ENCODE results near the gene MMP14. TPM values are rescaled to one million over a fixed set of nuclear protein-coding genes. Genes with fewer than 3 reads are reported as not detected.
A peak's percentile ranks its signal among the peaks of the same experiment; 100 is the strongest.

MMP14 gene
- total and polyA plus RNA-seq, 12 donors: 13.6 to 43.3 (median 21.8) TPM

DNA sequence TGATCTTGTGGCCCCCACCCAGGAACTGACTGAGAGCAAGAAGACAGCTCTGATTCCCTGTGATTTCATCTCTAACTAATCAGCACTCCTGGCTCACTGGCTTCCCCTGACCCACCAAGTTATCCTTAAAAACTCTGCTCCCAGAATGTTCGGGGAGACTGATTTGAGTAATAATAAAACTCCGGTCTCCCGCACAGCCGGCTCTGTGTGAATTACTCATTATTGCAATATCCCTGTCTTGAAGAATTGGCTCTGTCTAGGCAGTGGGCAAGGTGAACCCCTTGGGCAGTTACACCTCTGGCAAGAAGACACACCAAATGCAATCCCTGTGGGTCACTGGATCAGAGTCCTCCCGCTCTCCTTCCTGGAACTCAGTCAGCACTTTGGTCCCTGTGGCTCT, 42.4 kb upstream of the MMP14 start:
- TF ChIP-seq, protein P1, sequence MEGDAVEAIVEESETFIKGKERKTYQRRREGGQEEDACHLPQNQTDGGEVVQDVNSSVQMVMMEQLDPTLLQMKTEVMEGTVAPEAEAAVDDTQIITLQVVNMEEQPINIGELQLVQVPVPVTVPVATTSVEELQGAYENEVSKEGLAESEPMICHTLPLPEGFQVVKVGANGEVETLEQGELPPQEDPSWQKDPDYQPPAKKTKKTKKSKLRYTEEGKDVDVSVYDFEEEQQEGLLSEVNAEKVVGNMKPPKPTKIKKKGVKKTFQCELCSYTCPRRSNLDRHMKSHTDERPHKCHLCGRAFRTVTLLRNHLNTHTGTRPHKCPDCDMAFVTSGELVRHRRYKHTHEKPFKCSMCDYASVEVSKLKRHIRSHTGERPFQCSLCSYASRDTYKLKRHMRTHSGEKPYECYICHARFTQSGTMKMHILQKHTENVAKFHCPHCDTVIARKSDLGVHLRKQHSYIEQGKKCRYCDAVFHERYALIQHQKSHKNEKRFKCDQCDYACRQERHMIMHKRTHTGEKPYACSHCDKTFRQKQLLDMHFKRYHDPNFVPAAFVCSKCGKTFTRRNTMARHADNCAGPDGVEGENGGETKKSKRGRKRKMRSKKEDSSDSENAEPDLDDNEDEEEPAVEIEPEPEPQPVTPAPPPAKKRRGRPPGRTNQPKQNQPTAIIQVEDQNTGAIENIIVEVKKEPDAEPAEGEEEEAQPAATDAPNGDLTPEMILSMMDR (IDR thresholded peaks at IDR 0.05): no peak
- intact Hi-C loops (cut with DNase I): no loop called here
- peaks cover 0 to 35% (median 3%) of the 10 kb centered on the region in 9 donors for H3K4me1 ChIP-seq
- no peak overlapping the region for H3K4me3 ChIP-seq
- no peaks in the 10 kb centered on the region for H3K27me3 ChIP-seq
- no peak overlapping the region for H3K27ac ChIP-seq
- DNase-seq (no peak), ATAC-seq (no peak)
- no peaks in the 10 kb centered on the region for H3K36me3 ChIP-seq
- H3K9me3 ChIP-seq: no peaks in the 10 kb centered on the region
- 72 to 75% methylated on average over 5 of the region's 5 CpGs for WGBS, 2 donors

DNA sequence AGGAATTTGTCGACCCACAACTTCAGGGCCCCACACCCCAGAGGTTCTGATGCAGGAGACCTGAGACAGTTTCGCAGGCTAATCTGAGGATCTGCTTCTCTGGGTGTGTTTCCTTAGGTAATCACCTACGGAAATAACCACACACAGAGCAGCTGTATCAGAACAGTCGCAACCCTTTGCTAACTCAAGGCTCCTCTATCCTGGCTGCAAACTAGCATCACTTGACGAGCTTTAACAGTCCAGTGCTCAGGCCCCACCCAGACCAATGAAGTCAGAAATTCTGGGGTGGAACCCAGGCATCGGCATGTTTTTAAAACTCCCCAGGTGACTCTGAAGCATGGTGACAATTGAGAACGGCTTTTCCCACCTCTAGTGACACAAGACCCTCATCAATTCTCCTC, 41.8 kb upstream of the MMP14 start:
- TF ChIP-seq, protein P1 (IDR thresholded peaks at IDR 0.05): no peak
- intact Hi-C loops (cut with DNase I): no loop called here
- DNase-seq (no peak), ATAC-seq (no peak)
- H3K4me1 ChIP-seq: peaks cover 0 to 33% (median 3%) of the 10 kb centered on the region in 9 donors
- 82 to 84% methylated on average over 7 of the region's 7 CpGs for WGBS, 2 donors
- H3K9me3 ChIP-seq: no peaks in the 10 kb centered on the region
- H3K4me3 ChIP-seq: no peak overlapping the region
- H3K36me3 ChIP-seq: no peaks in the 10 kb centered on the region
- H3K27me3 ChIP-seq: no peaks in the 10 kb centered on the region
- no peak overlapping the region for H3K27ac ChIP-seq

DNA sequence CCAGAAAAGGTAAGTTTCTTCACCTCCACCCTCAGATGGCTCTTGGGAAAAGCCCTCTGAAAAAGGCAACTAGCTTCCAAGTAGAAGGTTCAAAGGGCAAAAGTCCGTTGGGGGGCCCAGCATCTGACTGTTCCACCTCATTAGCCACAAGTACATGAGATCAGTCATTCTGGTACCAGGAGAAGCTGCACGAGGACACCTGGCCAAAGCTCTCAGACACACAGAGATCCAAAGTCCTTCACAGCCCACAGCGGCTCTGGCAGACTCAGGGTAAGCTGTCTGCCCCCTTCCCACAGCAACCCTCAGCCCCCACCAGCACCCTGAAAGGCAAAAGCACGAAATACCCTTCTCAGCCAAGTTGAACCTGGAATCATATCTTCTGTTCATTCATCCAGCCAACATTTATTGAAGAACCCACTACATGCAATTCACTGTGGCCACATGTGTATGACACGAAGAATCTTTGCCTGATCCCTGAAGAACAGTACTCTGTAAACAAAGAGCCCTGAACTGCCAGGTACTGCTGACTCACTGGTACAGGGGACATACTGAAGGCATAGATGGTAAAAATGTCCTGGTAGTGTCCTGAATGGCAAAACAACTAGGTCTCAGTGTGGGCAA, 40.2 kb upstream of the MMP14 start:
- Histone ChIP-seq H3K4me1 (peaks cover 0 to 38% (median 2%) of the 10 kb centered on the region in 9 donors), H3K27me3 (no peaks in the 10 kb centered on the region), H3K27ac (no peak overlapping the region), H3K4me3 (no peak overlapping the region), H3K9me3 (no peaks in the 10 kb centered on the region), H3K36me3 (no peaks in the 10 kb centered on the region)
- no peak for DNase-seq
- intact Hi-C loops (cut with DNase I): no loop called here
- TF ChIP-seq, protein P1 (IDR thresholded peaks at IDR 0.05): no peak
- WGBS, 2 donors: 78 to 80% methylated on average over 5 of the region's 5 CpGs
- no peak for ATAC-seq

DNA sequence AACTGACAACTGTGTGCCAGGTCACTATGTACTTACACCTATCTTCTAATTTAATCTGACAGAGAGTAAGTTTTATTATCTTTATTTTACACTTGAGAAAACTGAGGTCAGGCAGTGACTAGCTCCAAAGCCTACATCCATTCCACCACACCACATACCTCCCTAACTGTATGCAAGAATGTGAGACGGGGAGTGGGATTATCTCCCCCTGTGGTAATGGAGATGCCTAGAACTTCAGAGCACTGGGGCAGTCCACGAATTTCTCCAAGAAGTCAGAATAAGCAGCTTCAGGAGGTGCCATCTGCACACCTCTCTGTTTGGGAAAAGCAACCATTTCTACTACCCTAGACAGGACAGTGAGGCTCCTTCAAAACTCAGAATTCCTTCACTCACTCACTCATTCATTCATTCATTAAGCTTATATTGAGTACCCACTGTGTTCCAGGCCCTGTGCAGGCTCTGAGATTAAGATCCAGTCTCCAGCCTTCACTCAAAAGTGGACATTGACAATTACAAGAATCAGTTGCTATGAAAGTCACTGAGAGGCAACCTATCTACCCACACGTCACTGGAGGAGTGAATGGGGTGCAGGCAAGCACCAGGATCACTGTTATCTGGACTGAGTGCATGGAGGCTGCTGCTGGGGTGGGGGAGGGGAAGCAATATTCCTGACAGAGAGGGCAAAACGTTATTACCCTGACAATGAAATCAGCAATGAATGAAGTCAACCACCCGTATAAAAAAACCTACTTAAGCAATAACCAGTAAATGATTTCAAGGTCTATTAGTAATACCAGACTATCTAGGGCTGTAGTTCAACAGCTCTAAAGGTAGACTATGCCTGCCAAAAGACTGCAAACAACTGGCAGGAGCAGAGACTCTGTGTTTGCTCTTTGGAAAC, 39.1 kb upstream of the MMP14 start:
- WGBS, 2 donors: 46 to 48% methylated on average over 5 of the region's 5 CpGs
- H3K4me3 ChIP-seq: no peak overlapping the region
- DNase-seq (no peak), ATAC-seq (no peak)
- no peaks in the 10 kb centered on the region for H3K9me3 ChIP-seq
- TF ChIP-seq, protein P1 (IDR thresholded peaks at IDR 0.05): no peak
- H3K36me3 ChIP-seq: no peaks in the 10 kb centered on the region
- no peaks in the 10 kb centered on the region for H3K27me3 ChIP-seq
- intact Hi-C loops (cut with DNase I): no loop called here
- H3K4me1 ChIP-seq: peaks cover 0 to 39% (median 0%) of the 10 kb centered on the region in 9 donors
- H3K27ac ChIP-seq: peak overlapping the region in 1 of 10 donors; percentile 64

All from heart right ventricle (tissue), 16 donors.